GM18511 (cell line): ENCODE data around the gene PLGRKT.
A peak's percentile ranks its signal among the peaks of the same experiment; 100 is the strongest.
"Not testable (repeated sequence)": the region's sequence is repeated elsewhere in the genome, so short reads cannot be mapped to it uniquely, and the experiment has no call there.

Experiments
- ATAC-seq: cut with Tn5 transposase; IDR thresholded peaks from one replicate; pipeline ENCODE4 v1.9.1; 2021; ENCODE audit warnings: mild to moderate bottlenecking, moderate library complexity; ENCODE audit not compliant: unreplicated experiment

PLGRKT gene

GRCh38 chr9:5433328-5433727 lies 4.4 kb downstream of the PLGRKT start:
- ATAC-seq, result not testable (repeated sequence)

GRCh38 chr9:5432890-5433289 lies 4.8 kb downstream of the PLGRKT start:
- ATAC-seq, result not testable (repeated sequence)

DNA sequence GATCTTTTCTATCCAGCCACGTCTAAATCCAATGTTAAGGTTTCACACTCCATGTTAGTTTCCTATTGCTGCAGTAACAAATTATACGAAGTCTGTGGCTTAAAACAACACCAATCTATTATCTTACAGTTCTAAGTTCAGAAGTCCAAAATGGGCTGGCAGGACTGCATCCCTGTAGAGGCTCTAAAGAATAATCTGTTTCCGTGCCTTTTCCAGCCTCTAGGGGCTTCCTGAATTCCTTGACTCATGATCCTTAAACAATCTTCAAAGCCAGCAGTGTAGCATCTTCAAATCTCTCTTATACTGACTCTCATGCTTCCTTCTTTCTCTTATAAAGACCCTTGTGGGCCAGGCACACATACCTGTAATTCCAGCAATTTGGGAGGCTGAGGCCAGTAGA lies 6.8 kb downstream of the PLGRKT start:
- no peak for ATAC-seq

- ATAC-seq, result no peak
Observed at GRCh38 chr9:5429873-5430564, 7.7 kb downstream of the PLGRKT start.

DNA sequence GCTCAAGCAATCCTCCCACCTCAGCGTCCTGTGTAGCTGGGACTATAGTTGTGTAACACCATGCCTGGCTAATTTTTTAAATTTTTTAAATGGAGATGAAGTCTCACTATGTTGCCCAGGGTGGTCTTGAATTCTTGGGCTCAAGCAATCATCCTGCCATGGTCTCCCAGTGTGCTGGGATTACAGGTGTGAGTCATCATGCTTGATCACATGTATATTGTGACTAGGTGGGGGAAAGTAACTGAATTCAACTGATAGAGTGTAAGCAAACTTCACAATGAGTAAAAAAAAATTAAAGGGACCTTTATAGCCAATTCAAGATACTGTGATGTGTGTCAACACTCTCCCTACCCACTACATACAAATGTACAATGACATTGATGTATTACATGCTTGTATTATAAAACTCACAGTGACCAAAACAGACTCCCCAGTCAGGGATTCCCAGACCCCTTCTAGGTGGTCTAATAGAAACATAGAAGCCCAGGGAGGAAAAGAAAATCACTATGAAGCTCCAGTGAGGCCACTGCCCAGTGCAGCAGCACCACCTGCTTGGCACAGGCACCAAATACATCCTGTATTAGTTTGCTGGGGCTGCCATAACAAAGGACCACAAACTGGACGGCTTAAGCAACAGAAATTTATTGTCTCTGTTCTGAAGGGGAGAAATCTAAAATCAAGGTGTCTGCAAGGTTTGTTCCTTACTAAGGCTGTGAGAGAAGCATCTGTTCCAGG lies 8.8 kb downstream of the PLGRKT start:
- no peak for ATAC-seq

GRCh38 chr9:5428172-5428571 lies 9.6 kb downstream of the PLGRKT start:
- no peak for ATAC-seq

- ATAC-seq, result no peak
Observed at GRCh38 chr9:5427005-5427404, 10.7 kb downstream of the PLGRKT start.

- ATAC-seq, result no peak
Observed at GRCh38 chr9:5425006-5425628, 12.6 kb downstream of the PLGRKT start.

- no peak for ATAC-seq
Observed at GRCh38 chr9:5422276-5422675, 15.4 kb downstream of the PLGRKT start.

GRCh38 chr9:5421163-5421562 lies 16.6 kb downstream of the PLGRKT start:
- ATAC-seq, result no peak

GRCh38 chr9:5419987-5420386 lies 17.7 kb downstream of the PLGRKT start:
- no peak for ATAC-seq

- ATAC-seq, result no peak
Observed at GRCh38 chr9:5418481-5418880, 19.2 kb downstream of the PLGRKT start.

DNA sequence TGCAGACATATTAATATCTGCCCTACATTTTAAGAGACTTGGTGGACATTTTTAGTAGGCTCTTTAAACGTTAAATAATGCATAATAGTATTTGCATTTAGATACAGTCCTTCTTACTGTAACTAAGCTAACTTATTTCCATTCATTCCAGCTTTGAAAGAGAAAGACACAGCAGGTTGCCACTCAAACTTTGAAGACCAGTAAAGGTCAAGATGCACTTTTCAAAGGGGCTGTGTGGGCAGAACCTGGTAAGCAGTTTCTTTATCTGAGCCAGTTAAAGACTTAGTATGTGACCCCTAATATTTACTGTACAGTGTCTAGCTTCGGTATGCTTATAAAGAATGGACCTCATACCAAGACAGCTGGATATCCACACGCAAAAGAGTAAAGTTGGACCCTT lies 20.8 kb downstream of the PLGRKT start:
- ATAC-seq, result no peak

- no peak for ATAC-seq
Observed at GRCh38 chr9:5408596-5408995, 29.1 kb downstream of the PLGRKT start.

DNA sequence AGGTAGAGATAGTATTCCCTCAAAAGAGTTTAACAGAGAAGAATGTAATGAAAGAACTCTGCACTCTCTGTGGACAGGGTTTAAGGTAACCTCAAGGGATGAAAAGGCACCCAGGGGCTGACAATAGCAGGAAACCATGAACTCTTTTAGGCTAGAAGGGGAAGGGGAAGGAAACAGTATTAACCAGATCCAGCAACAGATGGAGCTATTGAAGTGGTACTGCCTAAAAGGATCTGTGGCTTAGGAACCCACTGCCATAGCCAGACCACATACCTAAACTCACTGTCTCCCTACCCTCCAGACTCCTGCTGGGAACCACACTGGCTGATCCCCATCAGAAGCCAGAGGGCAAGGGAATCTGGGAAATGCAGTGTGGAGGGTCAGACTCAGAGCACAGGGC lies 35.5 kb downstream of the PLGRKT start:
- no peak for ATAC-seq

GRCh38 chr9:5397547-5397946 lies 40.2 kb downstream of the PLGRKT start:
- ATAC-seq, result not testable (repeated sequence)

GRCh38 chr9:5395428-5395827 lies 42.3 kb downstream of the PLGRKT start:
- ATAC-seq, result no peak

DNA sequence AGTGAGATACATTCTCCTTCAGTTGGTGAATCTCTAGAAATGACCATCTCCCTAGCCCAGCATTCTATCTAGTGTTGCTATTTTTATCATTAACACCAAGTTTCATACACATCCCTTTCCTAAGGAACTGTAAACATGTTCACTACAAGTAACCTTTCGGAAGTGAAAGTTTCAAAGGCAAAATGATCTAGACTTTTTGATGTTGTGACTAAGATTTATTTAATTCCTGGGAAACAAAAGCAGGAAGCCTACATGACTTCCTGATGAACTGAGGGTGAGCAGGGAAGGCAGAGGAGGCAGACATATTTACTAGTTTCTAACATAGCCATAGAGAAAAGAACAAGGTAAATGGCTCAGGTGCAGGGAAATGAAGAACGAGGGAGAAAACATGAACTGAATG lies 43.7 kb downstream of the PLGRKT start:
- not testable (repeated sequence) for ATAC-seq

- no peak for ATAC-seq
Observed at GRCh38 chr9:5393497-5393896, 44.2 kb downstream of the PLGRKT start.

- ATAC-seq, result no peak
Observed at GRCh38 chr9:5392285-5392684, 45.4 kb downstream of the PLGRKT start.

DNA sequence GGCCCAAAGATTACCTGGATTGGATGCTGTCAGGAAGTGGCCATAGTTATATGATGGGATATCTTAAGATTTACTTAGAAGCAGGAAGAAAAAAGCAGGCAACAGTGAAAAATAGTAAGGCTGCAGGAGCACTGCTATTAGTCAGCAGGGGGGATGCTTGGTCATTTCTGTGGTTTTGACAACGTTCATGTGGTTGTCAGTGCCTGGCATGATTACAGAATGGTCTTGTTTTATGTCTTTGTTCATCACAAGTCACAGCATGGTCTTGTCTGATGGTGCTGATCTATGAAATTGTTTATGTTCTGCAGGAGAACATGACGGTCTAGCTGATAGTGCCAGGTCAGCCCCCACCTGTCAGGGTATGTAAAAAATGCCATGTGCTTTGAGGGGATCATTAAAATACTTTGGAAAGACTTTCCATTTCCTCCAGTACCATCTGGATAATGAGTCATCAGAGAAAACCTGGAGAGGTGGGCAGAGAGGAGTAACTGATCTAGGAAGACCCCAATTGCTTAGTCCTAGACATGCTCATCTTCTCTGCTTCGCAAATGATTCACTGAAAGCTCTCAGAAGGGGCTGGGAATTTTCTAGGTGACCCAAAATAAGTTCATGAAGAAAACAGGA lies 48.5 kb downstream of the PLGRKT start:
- peak; percentile 95 for ATAC-seq
